Astrocyte of the spinal cord (primary cell): ENCODE results near the gene CTNNBL1.
A peak's percentile ranks its signal among the peaks of the same experiment; 100 is the strongest.

Source experiments
- DNase-seq: peaks from one replicate; pipeline ENCODE4 v3.0.0; 2011; ENCODE audit warnings: low read depth, low spot score
- H3K4me3 ChIP-seq: 2 replicates; pipeline ENCODE4 v1.5.1; 2011; ENCODE audit warnings: low read depth, mild to moderate bottlenecking, low read length, moderate library complexity
- CTCF ChIP-seq: IDR thresholded peaks from 2 replicates; pipeline ENCODE4 v1.5.1; 2012; ENCODE audit warnings: low read depth, mild to moderate bottlenecking, low read length, inconsistent platforms
- in situ Hi-C: cut with HindIII; loops from 2 replicates; pipeline ENCODE4 v1.10.0; 2017; ENCODE audit warnings: low sequenced_read_pairs

The CTNNBL1 gene

GRCh38 chr20:37688093-37688492, 5.7 kb upstream of the CTNNBL1 start:
- in situ Hi-C loops, result no loop called here
- H3K4me3 ChIP-seq, result no peak overlapping the region
- DNase-seq, result no peak
- no peak for TF ChIP-seq CTCF

- in situ Hi-C loops, result no loop called here
- no peak overlapping the region for H3K4me3 ChIP-seq
- TF ChIP-seq CTCF, result no peak
- no peak for DNase-seq
Measured at GRCh38 chr20:37690626-37691369, 3.0 kb upstream of the CTNNBL1 start.

GRCh38 chr20:37692459-37693166, 1.2 kb upstream of the CTNNBL1 start:
- in situ Hi-C loops, result no loop called here
- no peak overlapping the region for H3K4me3 ChIP-seq
- no peak for DNase-seq
- TF ChIP-seq CTCF, result no peak

GRCh38 chr20:37693242-37693634, 592 bp upstream of the CTNNBL1 start:
- peak overlapping the region; percentile 95 for H3K4me3 ChIP-seq
- DNase-seq, result no peak
- no peak for TF ChIP-seq CTCF
- in situ Hi-C loops, result no loop called here

GRCh38 chr20:37695684-37696342, 2.0 kb downstream of the CTNNBL1 start:
- no peak overlapping the region for H3K4me3 ChIP-seq
- in situ Hi-C loops, result no loop called here

More at GRCh38 chr20:37695684-37696342, 2.0 kb downstream of the CTNNBL1 start:
- no peak for TF ChIP-seq CTCF
- no peak for DNase-seq
